ENCODE results near the gene FAM177A1. TPM values are rescaled to one million over a fixed set of nuclear protein-coding genes. Genes with fewer than 3 reads are reported as not detected.
"Not testable (repeated sequence)": the region's sequence is repeated elsewhere in the genome, so short reads cannot be mapped to it uniquely, and the experiment has no call there.

FAM177A1 gene
- total RNA-seq, 1 donor from 2014 or later: 58.2 TPM

DNA sequence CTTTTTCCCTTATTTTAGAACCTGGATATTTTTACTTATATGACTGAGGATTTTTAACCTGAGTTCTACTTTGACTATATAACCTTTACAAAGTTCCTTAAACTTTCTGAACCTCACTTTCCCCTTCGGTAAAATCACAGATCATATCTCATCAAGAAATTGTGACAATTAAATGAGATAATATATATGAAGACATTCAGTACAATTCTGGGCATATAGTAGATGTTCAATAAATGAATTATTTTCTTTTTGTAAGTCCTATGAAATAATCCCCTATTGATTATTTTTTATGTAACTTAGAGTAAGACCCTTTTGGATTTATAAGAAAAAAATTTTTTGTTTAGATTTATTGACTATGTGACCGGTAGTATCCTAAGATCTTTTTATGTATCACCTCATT is 17.6 kb upstream of the FAM177A1 start:
- H3K36me3 ChIP-seq: peaks cover 6% of the 10 kb centered on the region
- no peaks in the 10 kb centered on the region for H3K79me2 ChIP-seq (ENCODE audit: low read depth)
- H3K27ac ChIP-seq: no peak overlapping the region
- H4K20me1 ChIP-seq (ENCODE audit: low read depth): no peaks in the 10 kb centered on the region
- no peak overlapping the region for H3K4me2 ChIP-seq
- no peaks in the 10 kb centered on the region for H3K9me3 ChIP-seq (ENCODE audit: low read depth)
- H3K9ac ChIP-seq: no peak overlapping the region
- H3K4me3 ChIP-seq: no peak overlapping the region
- no peak overlapping the region for H2AFZ ChIP-seq (replicated peaks)
- Mint-ChIP-seq H3K4me3 (no peak overlapping the region), H3K27ac (no peak overlapping the region), H3K36me3 (peaks cover 28% of the 10 kb centered on the region), H3K9me3 (peaks cover 3% of the 10 kb centered on the region), H3K27me3 (ENCODE audit: insufficient read depth, low read depth) (no peaks in the 10 kb centered on the region), H3K4me1 (no peaks in the 10 kb centered on the region)
- no peaks in the 10 kb centered on the region for H3F3A ChIP-seq (ENCODE audit: low read depth)
- no peaks in the 10 kb centered on the region for H3K4me1 ChIP-seq
- TF ChIP-seq, protein P1, sequence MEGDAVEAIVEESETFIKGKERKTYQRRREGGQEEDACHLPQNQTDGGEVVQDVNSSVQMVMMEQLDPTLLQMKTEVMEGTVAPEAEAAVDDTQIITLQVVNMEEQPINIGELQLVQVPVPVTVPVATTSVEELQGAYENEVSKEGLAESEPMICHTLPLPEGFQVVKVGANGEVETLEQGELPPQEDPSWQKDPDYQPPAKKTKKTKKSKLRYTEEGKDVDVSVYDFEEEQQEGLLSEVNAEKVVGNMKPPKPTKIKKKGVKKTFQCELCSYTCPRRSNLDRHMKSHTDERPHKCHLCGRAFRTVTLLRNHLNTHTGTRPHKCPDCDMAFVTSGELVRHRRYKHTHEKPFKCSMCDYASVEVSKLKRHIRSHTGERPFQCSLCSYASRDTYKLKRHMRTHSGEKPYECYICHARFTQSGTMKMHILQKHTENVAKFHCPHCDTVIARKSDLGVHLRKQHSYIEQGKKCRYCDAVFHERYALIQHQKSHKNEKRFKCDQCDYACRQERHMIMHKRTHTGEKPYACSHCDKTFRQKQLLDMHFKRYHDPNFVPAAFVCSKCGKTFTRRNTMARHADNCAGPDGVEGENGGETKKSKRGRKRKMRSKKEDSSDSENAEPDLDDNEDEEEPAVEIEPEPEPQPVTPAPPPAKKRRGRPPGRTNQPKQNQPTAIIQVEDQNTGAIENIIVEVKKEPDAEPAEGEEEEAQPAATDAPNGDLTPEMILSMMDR (IDR thresholded peaks at IDR 0.05): no peak
- TF ChIP-seq EZH2 (IDR thresholded peaks at IDR 0.05) (no peak), EZH2phosphoT487 (IDR thresholded peaks at IDR 0.05) (no peak)
- no peaks in the 10 kb centered on the region for H3K27me3 ChIP-seq
- no peak for DNase-seq (ENCODE audit: low spot score)

DNA sequence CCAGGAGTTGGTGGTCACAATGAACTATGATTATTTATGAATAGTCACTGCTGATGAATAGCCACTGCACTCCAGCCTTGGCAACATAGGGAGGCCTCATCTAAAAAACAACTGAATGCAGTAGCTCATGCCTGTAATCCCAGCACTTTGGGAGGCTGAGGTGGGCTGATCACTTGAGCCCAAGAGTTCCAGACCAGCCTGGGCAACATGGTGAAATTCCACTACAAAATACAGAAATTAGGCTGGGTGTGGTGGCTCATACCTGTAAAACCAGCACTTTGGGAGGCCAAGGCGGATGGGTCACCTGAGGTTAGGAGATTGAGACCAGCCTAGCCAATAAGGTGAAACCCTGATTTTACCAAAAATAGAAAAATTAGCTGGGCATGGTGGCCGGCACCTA is 13.5 kb upstream of the FAM177A1 start:
- Mint-ChIP-seq H3K9me3 (peaks cover 26% of the 10 kb centered on the region), H3K27ac (no peak overlapping the region), H3K4me3 (no peak overlapping the region), H3K27me3 (ENCODE audit: insufficient read depth, low read depth) (no peaks in the 10 kb centered on the region), H3K4me1 (no peaks in the 10 kb centered on the region), H3K36me3 (peaks cover 33% of the 10 kb centered on the region)
- Histone ChIP-seq H3K36me3 (peaks cover 6% of the 10 kb centered on the region), H4K20me1 (ENCODE audit: low read depth) (no peaks in the 10 kb centered on the region), H3F3A (ENCODE audit: low read depth) (no peaks in the 10 kb centered on the region), H3K4me1 (no peaks in the 10 kb centered on the region), H3K9ac (no peak overlapping the region), H3K9me3 (ENCODE audit: low read depth) (no peaks in the 10 kb centered on the region), H3K27me3 (no peaks in the 10 kb centered on the region), H3K27ac (no peak overlapping the region), H3K4me2 (no peak overlapping the region), H3K79me2 (ENCODE audit: low read depth) (no peaks in the 10 kb centered on the region), H3K4me3 (no peak overlapping the region), H2AFZ (replicated peaks) (no peak overlapping the region)
- TF ChIP-seq, protein P1 (IDR thresholded peaks at IDR 0.05): no peak
- TF ChIP-seq EZH2 (IDR thresholded peaks at IDR 0.05) (no peak), EZH2phosphoT487 (IDR thresholded peaks at IDR 0.05) (no peak)
- no peak for DNase-seq (ENCODE audit: low spot score)

DNA sequence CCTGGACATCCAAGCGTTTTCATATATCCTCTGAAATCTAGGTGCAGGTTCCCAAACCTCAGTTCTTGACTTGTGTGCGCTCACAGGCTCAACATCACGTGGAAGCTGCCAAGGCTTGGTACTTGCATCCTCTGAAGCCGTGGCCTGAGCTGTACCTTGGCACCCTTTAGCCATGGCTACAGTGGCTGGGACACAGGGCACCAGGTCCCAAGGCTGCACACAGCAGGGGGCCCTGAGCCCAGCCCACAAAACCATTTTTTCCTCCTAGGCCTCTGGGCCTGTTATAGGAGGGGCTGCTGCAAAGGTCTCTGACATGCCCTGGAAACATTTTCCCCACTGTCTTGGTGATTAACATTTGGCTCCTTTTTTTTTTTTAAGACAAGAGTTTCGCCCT is 11.6 kb upstream of the FAM177A1 start:
- Histone ChIP-seq H3K4me1 (no peaks in the 10 kb centered on the region), H3K9me3 (ENCODE audit: low read depth) (no peaks in the 10 kb centered on the region), H3K79me2 (ENCODE audit: low read depth) (no peaks in the 10 kb centered on the region), H3K27me3 (no peaks in the 10 kb centered on the region), H3K27ac (no peak overlapping the region), H3K4me3 (no peak overlapping the region), H3K36me3 (no peaks in the 10 kb centered on the region), H3K9ac (no peak overlapping the region), H3K4me2 (no peak overlapping the region), H3F3A (ENCODE audit: low read depth) (no peaks in the 10 kb centered on the region), H4K20me1 (ENCODE audit: low read depth) (no peaks in the 10 kb centered on the region), H2AFZ (replicated peaks) (no peak overlapping the region)
- no peaks in the 10 kb centered on the region for H3K27me3 Mint-ChIP-seq (ENCODE audit: insufficient read depth, low read depth)
- DNase-seq (ENCODE audit: low spot score): no peak
- no peak overlapping the region for H3K4me3 Mint-ChIP-seq
- H3K36me3 Mint-ChIP-seq: peaks cover 21% of the 10 kb centered on the region
- TF ChIP-seq EZH2phosphoT487 (IDR thresholded peaks at IDR 0.05): no peak
- peaks cover 26% of the 10 kb centered on the region for H3K9me3 Mint-ChIP-seq
- H3K4me1 Mint-ChIP-seq: no peaks in the 10 kb centered on the region
- no peak overlapping the region for H3K27ac Mint-ChIP-seq

GRCh38 chr14:35034944-35035554 is 11.0 kb upstream of the FAM177A1 start:
- not testable (repeated sequence) for H3K4me1 ChIP-seq; H3K9ac ChIP-seq; H3K27me3 Mint-ChIP-seq (ENCODE audit: insufficient read depth, low read depth); H4K20me1 ChIP-seq (ENCODE audit: low read depth); H3K27me3 ChIP-seq; H3K36me3 ChIP-seq; H3K9me3 ChIP-seq (ENCODE audit: low read depth); H3K4me3 ChIP-seq; H3F3A ChIP-seq (ENCODE audit: low read depth); DNase-seq (ENCODE audit: low spot score); H3K4me1 Mint-ChIP-seq; H3K4me2 ChIP-seq; H3K4me3 Mint-ChIP-seq; H2AFZ ChIP-seq (replicated peaks); H3K79me2 ChIP-seq (ENCODE audit: low read depth); H3K27ac ChIP-seq
- H3K9me3 Mint-ChIP-seq: peaks cover 26% of the 10 kb centered on the region
- peaks cover 20% of the 10 kb centered on the region for H3K36me3 Mint-ChIP-seq
- peak overlapping the region; percentile 2 for H3K27ac Mint-ChIP-seq

DNA sequence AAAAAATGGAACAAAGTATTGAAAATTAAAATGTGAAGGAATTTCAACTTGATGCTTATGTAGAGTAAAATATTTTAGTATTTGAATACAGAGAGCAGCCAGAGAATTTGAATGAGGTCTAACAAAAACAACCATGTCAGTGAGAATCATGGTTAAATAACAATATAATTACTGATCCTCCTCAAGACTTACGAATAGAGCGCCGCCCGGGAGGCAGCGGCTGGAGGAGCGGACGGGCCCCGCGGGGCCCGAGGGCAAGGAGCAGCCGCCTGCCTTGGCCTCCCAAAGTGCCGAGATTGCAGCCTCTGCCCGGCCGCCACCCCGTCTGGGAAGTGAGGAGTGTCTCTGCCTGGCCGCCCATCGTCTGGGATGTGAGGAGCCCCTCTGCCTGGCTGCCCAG is 7.8 kb upstream of the FAM177A1 start:
- H3K4me2 ChIP-seq; H3K36me3 ChIP-seq; H3F3A ChIP-seq (ENCODE audit: low read depth); H3K9me3 ChIP-seq (ENCODE audit: low read depth); H4K20me1 ChIP-seq (ENCODE audit: low read depth); H3K9ac ChIP-seq; H3K27ac ChIP-seq; H3K4me3 ChIP-seq; DNase-seq (ENCODE audit: low spot score); H3K4me1 ChIP-seq; H3K27ac Mint-ChIP-seq; H3K27me3 ChIP-seq; H2AFZ ChIP-seq (replicated peaks); H3K4me1 Mint-ChIP-seq; H3K4me3 Mint-ChIP-seq; H3K27me3 Mint-ChIP-seq (ENCODE audit: insufficient read depth, low read depth); H3K79me2 ChIP-seq (ENCODE audit: low read depth): not testable (repeated sequence)
- H3K9me3 Mint-ChIP-seq: peaks cover 25% of the 10 kb centered on the region
- H3K36me3 Mint-ChIP-seq: peaks cover 16% of the 10 kb centered on the region
